Peyer's patch (tissue), 4 donors: Measurements from ENCODE around the gene LRP10. TPM values are rescaled to one million over a fixed set of nuclear protein-coding genes. Genes with fewer than 3 reads are reported as not detected.
"Not testable (repeated sequence)": the region's sequence is repeated elsewhere in the genome, so short reads cannot be mapped to it uniquely, and the experiment has no call there.

Source experiments
- DNase-seq, 3 donors: peaks; one replicate each; pipeline ENCODE4 v3.0.0-alpha.2; 2017 to 2019
- H3K27ac ChIP-seq, 4 donors: fragments of 200-600 bp; sonication (generic); one replicate each; pipeline ENCODE4 v1.5.1; 2016 to 2019
- H3K27me3 ChIP-seq, 2 donors: fragments of 200-600 bp; sonication (generic); one replicate each; pipeline ENCODE4 v1.5.1; 2019
- H3K36me3 ChIP-seq, 3 donors: fragments of 200-600 bp; sonication (generic); one replicate each; pipeline ENCODE4 v1.5.1; 2016 to 2019
- H3K4me1 ChIP-seq, 4 donors: fragments of 200-600 bp; sonication (generic); one replicate each; pipeline ENCODE4 v1.5.1; 2016 to 2019
- H3K4me3 ChIP-seq, 4 donors: fragments of 200-600 bp; sonication (generic); 1 replicate in 3 of 4; 2 replicates in 1 of 4; pipeline ENCODE4 v1.5.1; 2016 to 2019; ENCODE audit warnings: mild to moderate bottlenecking in 1 of 4
- H3K9me3 ChIP-seq, 4 donors: fragments of 200-600 bp; sonication (generic); one replicate each; pipeline ENCODE4 v1.5.1; 2016 to 2019; ENCODE audit warnings: mild to moderate bottlenecking in 1 of 4
- POLR2A ChIP-seq, 2 donors: fragments of 450-650 bp; IDR thresholded peaks; one replicate each; pipeline ENCODE4 v1.5.1; 2017; ENCODE audit warnings: antibody characterized with exemption in 2 of 2, mild to moderate bottlenecking in 2 of 2, moderate library complexity in 2 of 2
- total RNA-seq, 4 donors: library from RNA; depleted of rRNA; stranded (reverse); fragments of >200 nt; gene quantifications; one replicate each; pipeline ENCODE4 v1.1.0, GENCODE V29; 2016
- TF ChIP-seq, protein P1 (sequence below), 6 experiments: fragments of 450-650 bp in 4 of 6; fragments of 200-600 bp in 2 of 6; sonication (generic) in 1 of 6; IDR thresholded peaks; one replicate each; pipeline ENCODE4 v1.5.1; 2017 to 2019; ENCODE audit warnings: antibody characterized with exemption in 6 of 6, mild to moderate bottlenecking in 3 of 6, moderate library complexity in 1 of 6

Gene LRP10
- total RNA-seq, 4 donors from 2014 or later: 69.3 to 250 (median 221) TPM

DNA sequence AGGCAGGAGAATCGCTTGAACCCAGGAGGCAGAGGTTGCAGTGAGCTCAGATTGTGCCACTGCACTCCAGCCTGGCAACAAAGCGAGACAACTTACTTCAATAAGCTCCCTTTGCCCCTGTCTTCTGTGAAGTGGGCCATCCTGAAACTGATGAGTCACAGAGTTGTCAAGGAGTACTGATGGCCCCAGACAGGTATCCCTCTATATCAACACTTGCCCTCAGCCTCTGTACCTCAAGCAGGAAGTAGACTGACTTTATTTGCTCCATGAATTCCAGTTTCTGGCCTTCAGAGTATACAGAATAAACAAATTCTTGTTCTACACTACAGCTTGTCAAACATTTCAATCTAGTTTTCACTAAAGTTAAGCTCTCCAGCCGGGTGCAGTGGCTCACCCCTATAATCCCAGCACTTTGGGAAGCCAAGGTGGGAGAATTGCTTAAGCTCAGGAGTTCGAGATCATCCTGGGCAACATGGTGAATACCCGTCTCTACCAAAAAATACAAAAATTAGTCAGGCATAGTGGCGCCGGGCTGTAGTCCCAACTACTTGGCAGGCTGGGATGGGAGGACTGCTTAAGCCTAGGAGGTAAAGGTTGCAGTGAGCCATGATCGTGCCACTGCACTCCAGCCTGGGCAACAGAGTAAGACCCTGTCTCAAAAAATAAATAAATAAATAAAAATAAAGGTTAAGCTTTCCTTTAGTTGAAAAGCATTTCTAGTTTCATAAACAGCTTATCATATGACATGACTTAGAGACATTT is 16.4 kb upstream of the LRP10 start:
- Histone ChIP-seq H3K27ac (no peak overlapping the region), H3K27me3 (no peaks in the 10 kb centered on the region), H3K36me3 (no peaks in the 10 kb centered on the region), H3K4me1 (peaks cover 0 to 24% (median 4%) of the 10 kb centered on the region in 4 donors), H3K4me3 (no peak overlapping the region), H3K9me3 (no peaks in the 10 kb centered on the region)
- TF ChIP-seq POLR2A (IDR thresholded peaks at IDR 0.05): no peak
- TF ChIP-seq, protein P1, sequence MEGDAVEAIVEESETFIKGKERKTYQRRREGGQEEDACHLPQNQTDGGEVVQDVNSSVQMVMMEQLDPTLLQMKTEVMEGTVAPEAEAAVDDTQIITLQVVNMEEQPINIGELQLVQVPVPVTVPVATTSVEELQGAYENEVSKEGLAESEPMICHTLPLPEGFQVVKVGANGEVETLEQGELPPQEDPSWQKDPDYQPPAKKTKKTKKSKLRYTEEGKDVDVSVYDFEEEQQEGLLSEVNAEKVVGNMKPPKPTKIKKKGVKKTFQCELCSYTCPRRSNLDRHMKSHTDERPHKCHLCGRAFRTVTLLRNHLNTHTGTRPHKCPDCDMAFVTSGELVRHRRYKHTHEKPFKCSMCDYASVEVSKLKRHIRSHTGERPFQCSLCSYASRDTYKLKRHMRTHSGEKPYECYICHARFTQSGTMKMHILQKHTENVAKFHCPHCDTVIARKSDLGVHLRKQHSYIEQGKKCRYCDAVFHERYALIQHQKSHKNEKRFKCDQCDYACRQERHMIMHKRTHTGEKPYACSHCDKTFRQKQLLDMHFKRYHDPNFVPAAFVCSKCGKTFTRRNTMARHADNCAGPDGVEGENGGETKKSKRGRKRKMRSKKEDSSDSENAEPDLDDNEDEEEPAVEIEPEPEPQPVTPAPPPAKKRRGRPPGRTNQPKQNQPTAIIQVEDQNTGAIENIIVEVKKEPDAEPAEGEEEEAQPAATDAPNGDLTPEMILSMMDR (IDR thresholded peaks at IDR 0.05): no peak
- no peak for DNase-seq

GRCh38 chr14:22856428-22856827 is 15.1 kb upstream of the LRP10 start:
- no peak for TF ChIP-seq POLR2A (IDR thresholded peaks at IDR 0.05)
- TF ChIP-seq, protein P1 (IDR thresholded peaks at IDR 0.05): no peak
- no peak overlapping the region for H3K27ac ChIP-seq
- no peaks in the 10 kb centered on the region for H3K9me3 ChIP-seq
- no peak overlapping the region for H3K4me3 ChIP-seq
- no peaks in the 10 kb centered on the region for H3K36me3 ChIP-seq
- no peaks in the 10 kb centered on the region for H3K27me3 ChIP-seq
- peaks cover 0 to 21% (median 2%) of the 10 kb centered on the region in 4 donors for H3K4me1 ChIP-seq
- no peak for DNase-seq

DNA sequence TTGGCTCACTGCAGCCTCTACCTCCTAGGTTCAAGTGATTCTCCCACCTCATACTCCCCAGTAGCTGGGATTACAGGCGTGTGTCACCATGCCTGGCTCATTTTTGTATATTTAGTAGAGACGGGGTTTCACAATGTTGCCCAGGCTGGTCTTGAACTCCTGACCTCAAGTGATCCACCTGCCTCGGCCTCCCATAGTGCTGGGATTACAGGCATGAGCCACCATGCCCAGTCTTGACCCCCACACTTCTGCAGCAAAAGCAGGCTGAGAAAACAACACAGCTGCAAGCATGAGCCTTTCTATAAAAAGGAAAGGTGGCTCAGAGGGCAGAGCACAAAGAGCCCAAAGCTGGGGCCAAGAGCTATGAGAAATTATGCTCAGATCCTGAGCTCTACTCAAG is 11.2 kb upstream of the LRP10 start:
- not testable (repeated sequence) for H3K36me3 ChIP-seq, H3K4me1 ChIP-seq, H3K27ac ChIP-seq, H3K27me3 ChIP-seq, DNase-seq, H3K4me3 ChIP-seq, H3K9me3 ChIP-seq

DNA sequence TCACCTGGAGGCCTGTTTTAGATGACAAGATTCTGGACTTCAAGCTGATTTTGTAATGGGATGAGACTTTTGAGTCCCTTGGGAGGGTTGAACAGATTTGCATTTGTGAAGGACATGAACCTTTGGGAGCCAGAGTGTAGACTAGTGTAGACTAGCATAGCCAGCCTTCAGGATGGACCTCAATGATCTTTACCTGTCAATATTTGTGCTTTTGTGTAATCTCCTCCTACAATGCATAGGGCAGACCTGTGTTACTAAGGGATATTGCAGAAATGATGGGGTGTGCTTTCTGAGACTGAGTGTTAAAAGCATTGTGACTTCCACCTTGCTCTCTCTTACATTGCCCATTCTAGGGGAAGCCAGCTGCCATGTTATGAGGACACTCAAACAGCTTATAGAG is 9.9 kb upstream of the LRP10 start:
- no peaks in the 10 kb centered on the region for H3K9me3 ChIP-seq
- H3K36me3 ChIP-seq: no peaks in the 10 kb centered on the region
- H3K4me3 ChIP-seq: no peak overlapping the region
- no peaks in the 10 kb centered on the region for H3K4me1 ChIP-seq
- no peaks in the 10 kb centered on the region for H3K27me3 ChIP-seq
- H3K27ac ChIP-seq: no peak overlapping the region
- no peak for TF ChIP-seq POLR2A (IDR thresholded peaks at IDR 0.05)
- TF ChIP-seq, protein P1 (IDR thresholded peaks at IDR 0.05): no peak
- no peak for DNase-seq

DNA sequence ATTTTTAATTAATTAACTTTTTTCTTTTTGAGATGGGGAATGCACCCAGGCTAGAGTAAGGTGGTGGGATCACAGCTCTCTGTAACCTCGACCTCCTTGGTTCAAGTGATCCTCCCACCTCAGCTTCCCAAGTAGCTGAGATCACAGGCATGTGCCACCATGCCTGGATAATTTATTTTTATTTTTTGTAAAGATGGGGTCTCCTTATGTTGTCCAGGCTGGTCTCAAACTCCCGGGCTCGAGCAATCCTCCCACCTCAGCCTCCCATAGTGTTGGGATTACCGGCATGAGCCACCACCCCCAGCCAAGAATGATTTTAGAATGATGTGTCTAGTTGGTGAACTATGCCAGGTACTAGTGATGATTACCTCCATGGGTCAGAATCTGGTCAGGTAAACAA is 6.6 kb upstream of the LRP10 start:
- no peak for DNase-seq
- Histone ChIP-seq H3K9me3 (no peaks in the 10 kb centered on the region), H3K4me3 (no peak overlapping the region), H3K36me3 (no peaks in the 10 kb centered on the region), H3K4me1 (peaks cover 0 to 3% (median under 1%) of the 10 kb centered on the region in 4 donors), H3K27me3 (no peaks in the 10 kb centered on the region), H3K27ac (no peak overlapping the region)
- TF ChIP-seq POLR2A (IDR thresholded peaks at IDR 0.05): no peak
- TF ChIP-seq, protein P1 (IDR thresholded peaks at IDR 0.05): no peak

- Histone ChIP-seq H3K27ac (no peak overlapping the region), H3K4me1 (peaks cover 0 to 10% (median 4%) of the 10 kb centered on the region in 4 donors), H3K36me3 (no peaks in the 10 kb centered on the region), H3K27me3 (no peaks in the 10 kb centered on the region), H3K9me3 (no peaks in the 10 kb centered on the region), H3K4me3 (no peak overlapping the region)
- DNase-seq: no peak
- TF ChIP-seq, protein P1 (IDR thresholded peaks at IDR 0.05): peak in 2 of 6 experiments; percentile 4 to 11
- no peak for TF ChIP-seq POLR2A (IDR thresholded peaks at IDR 0.05)
These were observed 5.8 kb upstream of the LRP10 start for GRCh38 chr14:22865424-22866405.
